Measurements from ENCODE around the gene ASIC2.

The ASIC2 gene

GRCh38 chr17:33207231-33207630 lies 85.9 kb downstream of the ASIC2 start:
- Mint-ChIP-seq H3K9me3 (no peaks in the 10 kb centered on the region), H3K36me3 (no peaks in the 10 kb centered on the region), H3K4me3 (no peak overlapping the region), H3K27ac (no peak overlapping the region), H3K4me1 (no peaks in the 10 kb centered on the region)
- ATAC-seq (no peak), DNase-seq (ENCODE audit: low spot score in 2 of 2) (no peak)

GRCh38 chr17:33205552-33205951 lies 87.5 kb downstream of the ASIC2 start:
- ATAC-seq (no peak), DNase-seq (ENCODE audit: low spot score in 2 of 2) (no peak)
- Mint-ChIP-seq H3K4me3 (no peak overlapping the region), H3K36me3 (no peaks in the 10 kb centered on the region), H3K9me3 (no peaks in the 10 kb centered on the region), H3K4me1 (no peaks in the 10 kb centered on the region), H3K27ac (no peak overlapping the region)

- Mint-ChIP-seq H3K4me3 (no peak overlapping the region), H3K4me1 (no peaks in the 10 kb centered on the region), H3K9me3 (no peaks in the 10 kb centered on the region), H3K36me3 (no peaks in the 10 kb centered on the region), H3K27ac (no peak overlapping the region)
- no peak for DNase-seq (ENCODE audit: low spot score in 2 of 2)
- ATAC-seq: no peak
Measured at GRCh38 chr17:33204701-33205100, 88.4 kb downstream of the ASIC2 start.

DNA sequence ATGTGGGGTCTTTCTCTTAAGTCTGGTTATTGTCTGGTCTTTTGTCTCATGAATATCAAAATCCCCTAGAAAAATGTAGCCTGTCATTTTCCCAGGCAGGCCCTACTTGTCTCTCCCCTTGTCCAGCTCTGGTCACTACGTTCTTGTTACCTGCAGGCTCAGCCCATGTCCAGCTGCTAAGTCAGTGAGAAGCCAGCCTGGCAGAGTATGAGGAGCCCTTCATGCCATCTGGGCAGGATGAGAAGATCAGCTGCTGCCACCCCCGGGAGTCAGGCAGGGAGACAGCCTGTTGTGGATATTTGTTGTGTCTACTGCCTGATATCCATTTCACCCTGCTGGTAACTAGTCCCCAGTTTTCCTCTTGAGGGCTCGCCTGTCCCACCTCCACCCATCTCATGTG lies 88.9 kb downstream of the ASIC2 start:
- Mint-ChIP-seq H3K4me1 (no peaks in the 10 kb centered on the region), H3K4me3 (no peak overlapping the region), H3K36me3 (no peaks in the 10 kb centered on the region), H3K9me3 (no peaks in the 10 kb centered on the region), H3K27ac (no peak overlapping the region)
- DNase-seq (ENCODE audit: low spot score in 2 of 2): no peak
- no peak for ATAC-seq

DNA sequence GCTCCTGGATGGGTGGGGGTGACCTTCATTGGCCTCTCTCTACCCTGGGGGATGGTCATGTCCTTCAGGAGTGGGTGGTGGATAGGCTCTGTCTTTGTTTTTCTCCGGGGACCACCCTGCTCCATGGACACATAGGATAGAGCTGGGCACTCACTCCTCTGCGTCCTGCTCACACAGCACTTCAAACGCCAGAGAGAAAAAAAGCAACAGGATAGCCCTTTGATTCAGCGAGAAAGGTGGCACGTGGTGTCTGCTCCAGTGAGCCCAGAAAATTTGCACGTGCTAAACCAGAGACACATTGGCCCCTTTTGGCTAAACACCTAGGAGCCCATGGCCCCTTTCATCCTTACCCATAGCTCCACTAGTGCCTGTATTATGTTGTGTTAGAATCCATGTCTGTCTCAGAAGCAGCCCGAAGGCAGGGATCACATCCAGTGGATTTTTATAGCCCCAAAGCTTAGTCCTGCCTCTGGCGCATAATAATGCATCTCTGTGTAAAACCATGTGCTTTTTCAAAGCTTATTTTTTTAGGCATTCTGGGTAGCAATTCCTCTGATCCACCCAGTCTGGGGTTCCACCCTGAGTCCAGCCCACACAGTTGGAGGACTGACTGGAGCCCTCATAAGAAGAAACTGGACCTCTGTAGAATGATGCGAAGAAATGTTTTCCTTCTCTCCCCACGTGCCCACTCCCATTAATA lies 90.1 kb downstream of the ASIC2 start:
- ATAC-seq: no peak
- no peak overlapping the region for H3K27ac Mint-ChIP-seq
- no peak overlapping the region for H3K4me3 Mint-ChIP-seq
- DNase-seq (ENCODE audit: low spot score in 2 of 2): no peak
- no peaks in the 10 kb centered on the region for H3K4me1 Mint-ChIP-seq
- no peaks in the 10 kb centered on the region for H3K36me3 Mint-ChIP-seq
- no peaks in the 10 kb centered on the region for H3K9me3 Mint-ChIP-seq

DNA sequence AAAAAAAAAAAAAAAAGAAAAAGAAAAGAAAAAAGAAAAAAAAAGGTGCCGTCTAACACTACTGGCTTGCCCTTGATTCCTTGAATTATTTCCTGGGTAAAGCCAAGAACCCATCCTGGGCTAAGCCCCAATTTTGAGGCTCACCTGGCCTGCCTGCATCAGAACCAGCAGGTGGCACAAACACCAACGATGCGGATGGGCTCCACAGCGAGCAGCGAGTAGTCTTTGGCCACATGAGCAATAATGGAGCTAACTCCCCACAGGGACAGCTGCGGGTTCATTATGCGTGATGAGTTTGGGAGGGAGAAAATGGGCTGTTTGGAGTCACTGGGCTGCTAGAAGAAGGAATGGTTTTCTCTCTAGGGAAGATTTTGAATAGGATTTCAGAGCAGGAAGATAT lies 91.1 kb downstream of the ASIC2 start:
- DNase-seq (ENCODE audit: low spot score in 2 of 2): no peak
- Mint-ChIP-seq H3K27ac (no peak overlapping the region), H3K4me1 (no peaks in the 10 kb centered on the region), H3K36me3 (no peaks in the 10 kb centered on the region), H3K9me3 (no peaks in the 10 kb centered on the region), H3K4me3 (no peak overlapping the region)
- no peak for ATAC-seq

DNA sequence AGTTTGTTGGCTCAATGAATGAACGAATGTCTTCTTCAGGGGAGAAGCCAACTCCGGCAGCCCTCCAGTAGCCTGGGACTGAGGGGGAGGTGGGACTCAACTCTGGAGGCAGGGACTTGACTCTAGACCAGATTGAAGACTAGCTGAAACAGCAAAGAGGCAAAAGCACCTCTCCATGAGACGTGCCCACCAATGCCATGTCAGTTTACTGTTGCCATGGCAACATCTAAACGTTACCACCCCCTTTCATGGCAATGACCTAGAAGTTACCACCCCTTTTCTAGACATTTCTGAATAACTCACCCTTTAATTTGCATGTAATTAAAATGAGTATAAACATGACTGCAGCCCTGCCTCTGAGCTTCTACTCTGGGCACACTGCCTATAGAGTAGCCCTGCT lies 91.8 kb downstream of the ASIC2 start:
- no peak for ATAC-seq
- H3K9me3 Mint-ChIP-seq: no peaks in the 10 kb centered on the region

DNA sequence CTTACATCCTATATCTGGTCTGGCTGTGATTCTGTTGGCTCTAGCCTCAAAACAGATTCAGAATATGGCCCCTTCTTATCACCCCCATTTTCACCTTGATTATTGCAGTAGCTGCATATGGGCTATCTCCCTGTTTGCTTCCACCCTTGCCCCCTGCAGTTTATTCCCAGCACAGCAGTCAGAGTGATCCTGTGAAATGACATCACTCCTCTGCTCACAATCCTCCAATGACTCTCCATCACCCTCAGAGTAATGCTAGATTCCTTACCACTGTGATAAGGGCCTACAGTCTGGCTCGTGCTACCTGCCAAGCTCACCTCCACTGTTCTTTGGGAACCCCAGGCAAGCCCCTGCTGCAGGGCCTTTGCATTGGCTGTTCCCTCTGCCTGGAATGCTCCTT lies 92.5 kb downstream of the ASIC2 start:
- Mint-ChIP-seq H3K9me3 (no peaks in the 10 kb centered on the region), H3K4me3 (no peak overlapping the region), H3K36me3 (no peaks in the 10 kb centered on the region), H3K27ac (no peak overlapping the region), H3K4me1 (no peaks in the 10 kb centered on the region)
- ATAC-seq: peak; percentile 17
- DNase-seq (ENCODE audit: low spot score in 2 of 2): no peak

More for the DNA sequence above, 91.8 kb downstream of the ASIC2 start:
- no peaks in the 10 kb centered on the region for H3K36me3 Mint-ChIP-seq
- H3K4me1 Mint-ChIP-seq: no peaks in the 10 kb centered on the region
- H3K4me3 Mint-ChIP-seq: no peak overlapping the region
- no peak overlapping the region for H3K27ac Mint-ChIP-seq
- DNase-seq (ENCODE audit: low spot score in 2 of 2): no peak

GRCh38 chr17:33199571-33200510 lies 93.3 kb downstream of the ASIC2 start:
- ATAC-seq (no peak), DNase-seq (ENCODE audit: low spot score in 2 of 2) (no peak)
- H3K4me3 Mint-ChIP-seq: no peak overlapping the region
- no peak overlapping the region for H3K27ac Mint-ChIP-seq
- no peaks in the 10 kb centered on the region for H3K36me3 Mint-ChIP-seq
- no peaks in the 10 kb centered on the region for H3K4me1 Mint-ChIP-seq
- H3K9me3 Mint-ChIP-seq: no peaks in the 10 kb centered on the region

GRCh38 chr17:33198954-33199353 lies 94.1 kb downstream of the ASIC2 start:
- Mint-ChIP-seq H3K4me1 (no peaks in the 10 kb centered on the region), H3K27ac (no peak overlapping the region), H3K4me3 (no peak overlapping the region), H3K36me3 (no peaks in the 10 kb centered on the region), H3K9me3 (no peaks in the 10 kb centered on the region)
- DNase-seq (ENCODE audit: low spot score in 2 of 2): no peak
- ATAC-seq: no peak

GRCh38 chr17:33197342-33197741 lies 95.8 kb downstream of the ASIC2 start:
- Mint-ChIP-seq H3K4me1 (no peaks in the 10 kb centered on the region), H3K27ac (no peak overlapping the region), H3K36me3 (no peaks in the 10 kb centered on the region), H3K4me3 (no peak overlapping the region), H3K9me3 (no peaks in the 10 kb centered on the region)
- ATAC-seq (no peak), DNase-seq (ENCODE audit: low spot score in 2 of 2) (no peak)

DNA sequence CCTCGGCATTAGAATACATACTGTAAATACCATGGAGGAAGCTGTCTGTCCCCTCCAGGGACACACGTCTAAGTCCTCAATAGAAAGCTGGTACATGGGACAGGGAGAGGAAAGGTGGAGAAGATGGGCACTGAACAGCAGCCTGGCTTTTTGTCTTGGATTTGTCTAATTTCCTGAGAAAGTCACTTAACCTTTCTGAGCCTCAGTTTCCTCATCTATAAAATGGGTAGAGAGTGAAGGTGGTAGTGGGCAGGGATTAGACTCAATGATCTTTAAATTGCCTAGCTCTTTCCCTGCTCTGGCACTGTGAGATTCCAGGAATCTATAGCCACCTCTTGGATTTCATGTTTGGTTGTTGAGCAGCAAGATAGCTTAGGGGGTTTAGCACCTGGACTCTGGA lies 96.2 kb downstream of the ASIC2 start:
- Mint-ChIP-seq H3K36me3 (no peaks in the 10 kb centered on the region), H3K9me3 (no peaks in the 10 kb centered on the region), H3K27ac (no peak overlapping the region), H3K4me1 (no peaks in the 10 kb centered on the region), H3K4me3 (no peak overlapping the region)
- ATAC-seq: no peak
- no peak for DNase-seq (ENCODE audit: low spot score in 2 of 2)

GRCh38 chr17:33192951-33193911 lies 99.9 kb downstream of the ASIC2 start:
- Mint-ChIP-seq H3K4me1 (no peaks in the 10 kb centered on the region), H3K4me3 (no peak overlapping the region), H3K9me3 (no peaks in the 10 kb centered on the region), H3K36me3 (no peaks in the 10 kb centered on the region), H3K27ac (no peak overlapping the region)
- ATAC-seq: no peak
- DNase-seq (ENCODE audit: low spot score in 2 of 2): no peak

GRCh38 chr17:33183487-33184026 lies 109.5 kb downstream of the ASIC2 start:
- H3K27ac Mint-ChIP-seq: no peak overlapping the region
- H3K9me3 Mint-ChIP-seq: no peaks in the 10 kb centered on the region
- no peaks in the 10 kb centered on the region for H3K4me1 Mint-ChIP-seq
- no peak for ATAC-seq
- no peak for DNase-seq (ENCODE audit: low spot score in 2 of 2)
- H3K36me3 Mint-ChIP-seq: no peaks in the 10 kb centered on the region
- no peak overlapping the region for H3K4me3 Mint-ChIP-seq

DNA sequence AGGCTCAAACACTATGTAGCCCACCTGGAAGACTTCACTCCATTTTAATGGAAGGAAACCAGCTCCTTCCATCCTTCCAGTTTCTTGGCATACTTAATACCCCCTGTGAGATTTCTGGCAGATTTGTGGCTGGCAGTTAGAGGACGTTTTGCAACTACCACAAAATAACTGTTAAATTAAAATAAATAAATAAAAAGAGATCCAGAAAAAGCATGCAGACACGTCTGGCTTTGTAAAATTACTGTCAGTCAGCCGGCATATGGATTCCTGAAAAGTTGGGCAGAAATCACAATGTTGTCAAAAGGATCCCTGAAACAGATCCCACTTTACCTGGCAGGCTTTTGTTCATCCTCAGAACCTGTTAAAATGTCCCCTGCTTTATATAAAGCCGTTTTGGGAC lies 113.9 kb downstream of the ASIC2 start:
- DNase-seq (ENCODE audit: low spot score in 2 of 2) (no peak), ATAC-seq (no peak)
- no peaks in the 10 kb centered on the region for H3K9me3 Mint-ChIP-seq
- H3K4me3 Mint-ChIP-seq: no peak overlapping the region
- H3K4me1 Mint-ChIP-seq: no peaks in the 10 kb centered on the region
- no peak overlapping the region for H3K27ac Mint-ChIP-seq
- H3K36me3 Mint-ChIP-seq: no peaks in the 10 kb centered on the region

All from stimulated activated effector memory CD8-positive, alpha-beta T cell treated with anti-CD3 and anti-CD28 coated beads, Interleukin-12 subunit alpha, Interleukin-12 subunit beta, amount 100 ng/mL, for 72 hours (primary cell).